CD4-positive, alpha-beta T cell treated with Interleukin-6 at 100 ng/mL for 8 hours (primary cell): ENCODE data around the gene MX1.

ENCODE experiments used
- DNase-seq: peaks from one replicate; pipeline ENCODE4 v3.0.0-alpha.2; 2020; ENCODE audit warnings: mixed read lengths, low spot score

The MX1 gene

GRCh38 chr21:41460578-41461527 lies 34.8 kb downstream of the MX1 start:
- peak; percentile 55 for DNase-seq

- no peak for DNase-seq
Observed at GRCh38 chr21:41465176-41465781, 39.2 kb downstream of the MX1 start.

- DNase-seq = no peak
Observed at GRCh38 chr21:41466024-41466820, 40.2 kb downstream of the MX1 start.

- DNase-seq = no peak
Observed at GRCh38 chr21:41470054-41470453, 44.0 kb downstream of the MX1 start.

- no peak for DNase-seq
Observed at GRCh38 chr21:41472753-41473548, 46.9 kb downstream of the MX1 start.

DNA sequence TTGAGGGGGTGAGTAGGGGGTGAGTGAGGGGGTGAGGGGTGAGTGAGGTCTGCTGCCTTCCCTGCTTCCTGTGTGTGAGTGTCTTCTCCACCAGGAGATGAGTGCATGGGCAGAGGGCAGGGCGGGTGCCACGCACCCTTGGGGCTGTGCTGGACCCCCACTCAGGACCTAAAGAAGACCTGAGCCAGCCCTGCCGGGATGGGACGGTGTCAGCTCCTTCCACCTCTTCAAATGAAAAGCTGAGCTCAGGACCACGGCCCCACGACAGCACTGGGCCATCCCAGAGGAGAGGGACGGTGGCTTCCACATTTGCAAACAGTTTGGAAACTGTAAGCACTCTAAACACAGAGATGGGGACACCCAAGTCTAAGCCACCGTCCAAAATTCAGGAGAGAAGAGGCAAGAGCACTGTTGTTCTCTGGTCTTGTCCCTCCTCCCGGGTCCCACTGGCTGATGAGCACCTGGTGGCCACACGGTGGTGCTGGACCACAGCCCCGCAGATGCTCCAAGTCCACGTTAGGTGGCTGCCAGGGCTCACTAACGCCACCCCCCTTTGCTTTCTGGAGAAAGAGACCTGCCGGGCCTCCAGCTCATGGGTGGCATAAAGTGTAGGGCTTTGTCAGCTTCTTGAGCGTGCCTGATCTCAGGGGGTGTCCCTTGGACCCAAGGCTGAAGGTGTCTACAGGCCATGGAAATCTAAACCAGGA lies 49.8 kb downstream of the MX1 start:
- DNase-seq = no peak

DNA sequence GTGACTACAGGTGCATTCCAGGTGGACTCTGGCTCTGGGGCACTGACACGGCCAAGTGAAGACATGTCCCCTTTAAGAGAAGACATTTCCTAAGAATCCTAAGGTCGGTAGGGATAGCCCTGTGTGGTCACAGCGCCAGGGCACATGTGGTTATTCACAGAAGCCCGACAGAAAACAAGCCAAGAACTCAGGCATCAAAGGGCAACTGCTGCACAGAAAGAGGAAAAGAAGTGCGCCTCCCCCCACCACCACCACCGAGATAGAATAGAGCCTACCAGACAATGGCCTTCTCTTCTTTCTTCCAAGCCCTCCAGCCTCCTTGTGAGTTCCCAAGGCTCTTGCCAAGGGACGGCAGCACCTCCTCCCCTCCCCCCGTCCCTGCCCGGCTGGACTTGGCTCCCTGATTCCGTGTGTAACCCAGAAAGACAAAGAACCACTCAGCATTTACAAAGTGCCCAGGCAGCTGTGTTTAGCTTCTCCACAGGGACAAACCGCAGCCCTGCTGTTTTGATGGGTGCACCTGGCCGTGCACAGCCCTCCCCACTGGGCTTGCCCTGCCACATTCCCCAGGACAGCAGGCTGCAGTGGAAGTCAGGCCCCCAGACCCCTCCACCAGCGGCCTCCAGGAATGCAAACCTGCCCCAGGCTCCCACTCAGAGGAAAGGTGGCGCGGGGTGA lies 51.7 kb downstream of the MX1 start:
- DNase-seq = no peak

DNA sequence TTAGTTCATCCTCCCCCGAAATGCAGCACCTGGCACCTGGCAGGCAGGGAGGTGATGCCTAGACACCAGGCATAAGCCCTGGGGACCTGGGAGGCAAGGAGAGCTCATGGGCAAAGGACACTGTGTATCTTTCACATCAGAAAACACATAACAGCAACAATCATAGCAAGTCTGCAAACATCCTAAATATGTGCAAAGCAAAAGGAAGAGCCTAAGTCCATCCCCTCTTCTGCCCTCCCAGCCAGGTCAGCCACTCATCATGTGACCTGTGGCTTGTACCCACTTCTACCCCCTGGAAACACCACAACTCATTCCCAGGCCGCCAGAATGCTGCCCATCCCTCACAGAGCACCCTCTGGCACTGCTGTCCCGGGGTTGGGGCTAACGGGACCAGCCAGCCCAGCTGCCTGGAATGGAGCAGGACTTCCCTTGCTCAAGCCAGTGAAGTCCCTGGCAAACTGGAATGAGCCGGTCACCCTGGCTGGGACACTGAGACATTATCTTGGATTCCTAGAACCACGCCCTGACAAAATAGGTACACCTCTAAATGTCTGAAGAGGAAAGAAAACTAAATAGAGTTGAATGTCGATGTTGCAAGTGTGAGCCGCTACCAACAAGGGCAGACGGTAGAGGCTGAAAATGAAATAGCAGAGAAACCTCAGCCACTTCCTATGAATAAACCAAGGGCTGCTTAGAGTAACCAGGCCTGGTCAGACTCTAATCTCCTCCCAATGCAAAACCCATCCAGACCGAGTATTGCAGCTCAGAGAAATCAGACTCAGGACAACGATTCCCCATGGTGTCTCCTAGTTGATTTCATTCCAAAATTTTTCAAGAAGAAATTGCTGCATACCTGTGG lies 52.5 kb downstream of the MX1 start:
- no peak for DNase-seq

DNA sequence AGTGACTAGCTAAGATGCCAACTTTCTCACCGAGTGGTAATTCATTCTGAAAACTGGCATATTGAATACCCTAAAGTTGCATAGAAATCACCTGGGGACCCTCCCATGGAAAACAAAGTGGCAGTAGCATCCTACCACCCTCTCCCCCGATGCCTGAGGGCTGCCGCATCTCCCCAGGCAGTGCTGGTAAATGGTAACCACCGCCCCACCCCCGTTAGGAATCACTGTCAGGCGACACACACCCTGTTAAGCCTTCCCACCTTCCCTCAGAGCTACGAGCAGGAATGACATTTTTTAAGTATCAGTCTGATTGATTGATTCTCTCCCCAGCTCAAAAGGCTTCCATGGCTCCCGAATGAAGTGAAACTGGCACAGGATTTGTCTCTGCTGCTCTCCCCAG lies 53.6 kb downstream of the MX1 start:
- no peak for DNase-seq

GRCh38 chr21:41480086-41480690 lies 54.1 kb downstream of the MX1 start:
- DNase-seq = no peak

DNA sequence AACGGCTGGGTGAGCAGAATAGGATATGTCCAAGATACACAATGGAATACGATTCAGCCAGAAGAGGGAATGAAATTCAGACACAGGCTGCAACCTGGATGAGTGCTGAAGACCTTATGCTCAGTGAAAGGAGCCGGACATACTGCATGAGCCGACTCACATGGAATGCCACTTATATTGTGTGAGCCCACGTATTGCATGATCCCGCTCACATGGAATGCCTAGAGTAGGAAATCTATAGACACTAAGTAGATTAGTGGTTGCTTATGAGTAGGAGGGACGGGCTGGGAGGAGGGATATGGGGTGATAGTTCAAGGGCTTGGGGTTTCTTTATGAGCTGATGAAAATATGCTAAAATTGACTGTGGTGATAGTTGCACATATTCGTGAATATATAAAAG lies 55.2 kb downstream of the MX1 start:
- no peak for DNase-seq

GRCh38 chr21:41482301-41482700 lies 56.3 kb downstream of the MX1 start:
- DNase-seq = no peak

DNA sequence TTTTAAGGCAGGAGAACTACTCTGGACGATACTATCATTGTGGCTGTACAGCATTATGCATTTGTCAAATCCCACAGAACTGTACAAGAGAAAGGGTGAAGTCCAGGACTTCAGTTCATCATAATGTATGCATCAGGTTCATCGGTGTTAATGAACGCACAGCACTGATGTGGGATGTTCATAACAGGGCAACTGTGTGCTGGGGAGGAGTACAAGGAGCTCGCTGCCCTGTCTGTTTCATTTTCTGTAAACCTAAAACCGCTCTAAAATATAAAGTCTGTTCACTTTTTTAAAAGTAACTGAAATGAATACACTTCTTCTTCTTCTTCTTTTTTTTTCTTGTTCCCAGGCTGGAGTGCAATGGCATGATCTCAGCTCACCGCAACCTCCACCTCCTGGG lies 56.9 kb downstream of the MX1 start:
- DNase-seq = no peak

DNA sequence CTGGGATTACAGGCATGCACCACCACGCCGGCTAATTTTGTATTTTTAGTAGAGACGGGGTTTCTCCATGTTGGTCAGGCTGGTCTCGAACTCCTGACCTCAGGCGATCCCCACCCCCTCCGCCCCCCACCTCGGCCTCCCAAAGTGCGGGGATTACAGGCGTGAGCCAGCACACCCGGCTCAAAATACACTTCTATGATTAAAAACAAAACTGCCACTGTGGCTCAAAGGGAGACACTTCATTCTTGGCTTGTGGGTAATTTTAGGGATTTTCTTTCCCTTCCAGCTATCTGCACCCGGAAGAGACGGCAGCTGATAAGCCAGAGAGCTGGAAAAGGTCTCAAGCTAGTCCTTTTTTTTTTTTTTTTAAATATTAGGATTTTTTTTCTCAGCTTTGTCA lies 57.4 kb downstream of the MX1 start:
- DNase-seq = no peak

GRCh38 chr21:41483973-41484372 lies 57.9 kb downstream of the MX1 start:
- no peak for DNase-seq

DNA sequence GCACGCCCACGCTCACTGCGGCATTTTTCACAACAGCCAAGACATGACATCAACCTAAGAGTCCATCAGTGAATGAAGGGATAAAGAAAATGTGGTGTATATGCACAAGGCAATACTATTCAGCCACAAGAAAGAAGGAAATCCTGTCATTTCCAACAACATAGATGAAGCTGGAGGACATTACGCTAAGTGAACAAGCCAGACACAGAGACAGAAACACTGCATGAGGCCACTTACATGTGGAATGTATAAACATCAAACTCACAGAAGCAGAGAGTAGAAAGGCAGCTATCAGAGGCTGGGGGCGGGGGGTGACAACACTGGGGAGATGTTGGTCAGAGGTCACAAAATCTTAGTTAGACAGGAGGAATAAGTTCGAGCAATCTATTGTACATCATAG lies 61.0 kb downstream of the MX1 start:
- no peak for DNase-seq

DNA sequence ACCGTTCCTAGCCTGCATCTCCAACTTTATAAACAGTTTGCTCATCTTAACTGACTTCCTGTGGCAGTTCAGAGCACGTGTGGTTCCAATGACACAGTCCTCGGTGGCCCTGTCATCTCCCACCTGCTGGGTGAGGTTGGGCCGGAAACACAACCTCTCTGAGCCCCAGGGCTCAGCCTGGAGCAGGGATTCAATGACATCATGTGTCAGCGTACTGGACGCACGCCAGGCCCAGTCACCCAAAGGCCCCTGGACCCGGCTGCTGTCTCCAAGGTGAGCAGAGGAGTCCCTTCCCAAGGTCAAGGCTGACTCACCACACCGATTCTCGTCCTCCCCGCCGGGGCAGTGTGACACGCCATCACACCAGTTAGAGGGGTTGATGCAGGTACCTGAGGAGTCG lies 62.0 kb downstream of the MX1 start:
- DNase-seq = no peak

DNA sequence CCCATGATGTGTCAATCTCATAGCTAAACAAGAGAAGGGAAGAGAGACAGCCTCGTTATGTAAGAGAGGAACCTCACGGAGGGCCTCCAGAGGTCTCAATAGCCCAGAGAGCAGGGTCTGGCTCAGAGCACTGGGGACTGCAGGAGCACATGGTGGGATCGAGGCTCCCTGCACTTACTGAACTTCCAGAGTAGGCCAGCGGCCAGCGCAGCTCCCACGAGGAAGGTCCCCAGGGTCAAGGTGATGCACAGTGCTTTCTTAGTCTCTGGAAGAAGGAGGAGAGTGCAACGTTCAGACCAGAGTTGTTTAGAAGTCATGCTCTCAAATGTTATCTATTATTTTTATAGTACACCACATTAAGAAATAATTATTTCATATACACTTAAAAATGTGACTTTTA lies 63.3 kb downstream of the MX1 start:
- no peak for DNase-seq

DNA sequence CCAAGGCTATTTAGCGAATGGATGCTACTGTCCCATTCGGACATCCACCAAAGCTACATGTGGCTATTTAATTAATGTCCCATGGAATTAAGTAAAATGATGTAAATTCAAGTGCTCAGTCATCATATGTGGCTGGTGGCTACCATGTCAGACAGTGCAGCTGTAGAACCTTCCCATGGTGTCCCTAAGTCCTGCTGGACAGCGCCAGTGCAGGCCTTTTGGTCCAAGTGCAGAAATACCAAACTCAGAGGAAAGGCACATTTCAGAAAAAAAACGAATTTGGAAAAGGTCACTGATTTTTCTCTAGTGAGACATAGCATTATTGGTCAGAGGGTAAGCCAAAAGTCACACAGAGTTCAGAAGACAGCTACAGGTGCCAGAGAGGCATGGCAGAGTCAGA lies 64.3 kb downstream of the MX1 start:
- no peak for DNase-seq
